Smooth muscle cell (in vitro differentiated cells): Measurements from ENCODE around the gene PDE3B. TPM values are rescaled to one million over a fixed set of nuclear protein-coding genes. Genes with fewer than 3 reads are reported as not detected.
A peak's percentile ranks its signal among the peaks of the same experiment; 100 is the strongest.
"Not testable (repeated sequence)": the region's sequence is repeated elsewhere in the genome, so short reads cannot be mapped to it uniquely, and the experiment has no call there.

Source experiments
- DNase-seq: peaks from one replicate; lab custom pipeline; 2025; ENCODE audit not compliant: unreplicated experiment; lab: John Stamatoyannopoulos, UW
- H2AFZ ChIP-seq: fragments of 200-600 bp; sonication (generic); 2 replicates; pipeline ENCODE4 v1.6.0; 2016; ENCODE audit warnings: antibody characterized with exemption, low read depth, mild to moderate bottlenecking
- H3F3A ChIP-seq: fragments of 200-600 bp; sonication (generic); 2 replicates; pipeline ENCODE4 v1.6.0; 2017; ENCODE audit warnings: antibody characterized with exemption, low read depth
- H3K27ac ChIP-seq: fragments of 200-600 bp; sonication (generic); 2 replicates; pipeline ENCODE4 v1.5.1; 2016; ENCODE audit warnings: low read depth, mild to moderate bottlenecking
- H3K27me3 ChIP-seq: fragments of 200-600 bp; sonication (generic); 2 replicates; pipeline ENCODE4 v1.6.1; 2016; ENCODE audit warnings: low read depth, mild to moderate bottlenecking
- H3K36me3 ChIP-seq: fragments of 200-600 bp; sonication (generic); 2 replicates; pipeline ENCODE4 v1.5.1; 2016; ENCODE audit warnings: low read depth
- H3K4me1 ChIP-seq: fragments of 200-600 bp; sonication (generic); 2 replicates; pipeline ENCODE4 v1.5.1; 2016; ENCODE audit warnings: low read depth
- H3K4me2 ChIP-seq: fragments of 200-600 bp; sonication (generic); 2 replicates; pipeline ENCODE4 v1.6.0; 2016; ENCODE audit warnings: mild to moderate bottlenecking
- H3K4me3 ChIP-seq: fragments of 200-600 bp; sonication (generic); 2 replicates; pipeline ENCODE4 v1.5.1; 2016; ENCODE audit warnings: mild to moderate bottlenecking
- H3K79me2 ChIP-seq: fragments of 200-600 bp; sonication (generic); 2 replicates; pipeline ENCODE4 v1.6.0; 2016; ENCODE audit warnings: low read depth, mild to moderate bottlenecking
- H3K9ac ChIP-seq: fragments of 200-600 bp; sonication (generic); 2 replicates; pipeline ENCODE4 v1.6.0; 2016; ENCODE audit warnings: low read depth
- H3K9me3 ChIP-seq: fragments of 200-600 bp; sonication (generic); replicated peaks from 2 replicates; pipeline ENCODE4 v1.5.1; 2016; ENCODE audit warnings: low read depth
- H4K20me1 ChIP-seq: fragments of 200-600 bp; sonication (generic); 2 replicates; pipeline ENCODE4 v1.6.0; 2016; ENCODE audit warnings: low read depth
- CTCF ChIP-seq: fragments of 200-600 bp; sonication (generic); IDR thresholded peaks from 2 replicates; pipeline ENCODE4 v1.5.1; 2017; ENCODE audit warnings: borderline replicate concordance, mild to moderate bottlenecking, antibody characterized with exemption; ENCODE audit not compliant: insufficient read depth, poor library complexity, severe bottlenecking
- WGBS: methylation state at CpG from one replicate; pipeline ENCODE4 v1.1.7; 2016; ENCODE audit warnings: low lambda C conversion rate; 5-methylcytosine and 5-hydroxymethylcytosine counted together
- polyA plus RNA-seq: library from polyadenylated mRNA; unstranded; fragments of >200 nt; fragmentation: Nextera tagmentation; extraction: Ambion mirVana; gene quantifications from 2 replicates; pipeline ENCODE4 v1.2.1, GENCODE V29; 2016
- total RNA-seq: library from RNA; depleted of rRNA; stranded (reverse); fragments of >200 nt; gene quantifications from 2 replicates; pipeline ENCODE4 v1.2.3, GENCODE V29; 2014

Gene PDE3B
- total and polyA plus RNA-seq, 2 experiments from 2014 or later, result 1.7 to 1.8 TPM

GRCh38 chr11:14626650-14627049, 17.0 kb upstream of the PDE3B start:
- H3K9ac ChIP-seq, result no peak overlapping the region
- H3K9me3 ChIP-seq, result no peaks in the 10 kb centered on the region
- no peak for DNase-seq
- H3F3A ChIP-seq, result peaks cover 6% of the 10 kb centered on the region
- no peak overlapping the region for H2AFZ ChIP-seq
- no peak for TF ChIP-seq CTCF
- no peak overlapping the region for H3K27ac ChIP-seq
- WGBS, result 81% methylated on average over 3 of the region's 3 CpGs
- H4K20me1 ChIP-seq, result no peaks in the 10 kb centered on the region
- no peak overlapping the region for H3K4me2 ChIP-seq
- H3K27me3 ChIP-seq, result no peaks in the 10 kb centered on the region
- H3K79me2 ChIP-seq, result no peaks in the 10 kb centered on the region
- H3K4me3 ChIP-seq, result no peak overlapping the region
- peaks cover 5% of the 10 kb centered on the region for H3K4me1 ChIP-seq
- H3K36me3 ChIP-seq, result no peaks in the 10 kb centered on the region

- H3K36me3 ChIP-seq, H3K9ac ChIP-seq, H3K27ac ChIP-seq, H3K9me3 ChIP-seq, H3K79me2 ChIP-seq, H3K4me1 ChIP-seq, H3K4me2 ChIP-seq, H3F3A ChIP-seq, H3K27me3 ChIP-seq, H3K4me3 ChIP-seq, H4K20me1 ChIP-seq, DNase-seq, H2AFZ ChIP-seq: not testable (repeated sequence)
- 81% methylated on average over 17 of the region's 26 CpGs for WGBS
Measured at GRCh38 chr11:14633506-14634224, 9.9 kb upstream of the PDE3B start.

- H3K4me1 ChIP-seq, result peaks cover 9% of the 10 kb centered on the region
- H3K27me3 ChIP-seq, result no peaks in the 10 kb centered on the region
- H3K79me2 ChIP-seq, result no peaks in the 10 kb centered on the region
- H3K9me3 ChIP-seq, result no peaks in the 10 kb centered on the region
- H2AFZ ChIP-seq, result no peak overlapping the region
- no peaks in the 10 kb centered on the region for H3K36me3 ChIP-seq
- no peak for TF ChIP-seq CTCF
- H3F3A ChIP-seq, result no peaks in the 10 kb centered on the region
- H4K20me1 ChIP-seq, result no peaks in the 10 kb centered on the region
- peak overlapping the region; percentile 5 for H3K27ac ChIP-seq
- peak overlapping the region; percentile 69 for H3K4me2 ChIP-seq
- no peak overlapping the region for H3K9ac ChIP-seq
- WGBS, result 31% methylated on average over 1 of the region's 1 CpG
- no peak overlapping the region for H3K4me3 ChIP-seq
- DNase-seq, result no peak
Measured at GRCh38 chr11:14634813-14635212, 8.8 kb upstream of the PDE3B start.

DNA sequence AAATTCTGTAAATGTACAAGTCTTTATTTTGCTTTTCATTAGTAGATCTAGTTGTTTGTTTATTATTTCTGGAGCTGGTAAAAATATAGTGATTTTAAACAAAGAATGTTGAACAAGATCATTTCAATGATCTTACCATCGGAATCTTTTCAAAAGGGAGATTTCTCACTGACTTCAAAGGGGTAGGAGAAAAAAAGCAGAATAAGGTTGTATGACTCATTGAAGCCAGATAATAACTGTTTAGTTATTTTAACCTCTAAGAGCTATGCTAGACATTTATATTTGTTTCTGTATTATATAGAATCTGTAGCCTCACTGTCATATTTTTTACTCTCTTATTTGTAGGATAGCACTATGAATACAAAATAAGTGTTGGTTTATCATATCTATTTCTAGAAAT, 8.1 kb upstream of the PDE3B start:
- Histone ChIP-seq H2AFZ (no peak overlapping the region), H3K9me3 (no peaks in the 10 kb centered on the region), H3K27ac (peak overlapping the region; percentile 5), H3K36me3 (no peaks in the 10 kb centered on the region), H3F3A (no peaks in the 10 kb centered on the region), H3K4me1 (peaks cover 9% of the 10 kb centered on the region), H3K9ac (no peak overlapping the region), H3K27me3 (no peaks in the 10 kb centered on the region), H3K4me3 (no peak overlapping the region), H3K4me2 (peak overlapping the region; percentile 69), H3K79me2 (no peaks in the 10 kb centered on the region), H4K20me1 (no peaks in the 10 kb centered on the region)
- 8% methylated on average over 1 of the region's 1 CpG for WGBS
- no peak for TF ChIP-seq CTCF
- DNase-seq, result no peak
